ENCODE results near the gene COPE.

COPE gene

DNA sequence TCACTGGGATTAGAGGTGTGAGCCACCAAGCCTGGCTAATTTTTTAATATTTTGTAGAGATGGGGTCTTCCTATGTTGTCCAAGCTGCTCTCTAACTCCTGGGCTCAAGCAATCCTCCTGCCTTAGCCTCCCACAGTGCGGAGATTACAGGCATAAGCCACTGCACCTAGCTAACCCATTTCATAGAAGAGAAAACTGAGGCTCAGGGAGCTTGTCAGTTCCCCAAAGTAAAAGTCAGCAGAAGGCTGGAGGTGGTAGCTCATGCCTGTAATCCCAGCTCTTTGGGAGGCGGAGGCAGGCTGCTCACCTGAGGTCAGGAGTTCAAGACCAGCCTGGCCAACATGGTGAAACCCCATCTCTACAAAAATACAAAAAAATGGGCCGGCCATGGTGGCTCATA is 30.7 kb upstream of the COPE start:
- TF ChIP-seq, protein P1, sequence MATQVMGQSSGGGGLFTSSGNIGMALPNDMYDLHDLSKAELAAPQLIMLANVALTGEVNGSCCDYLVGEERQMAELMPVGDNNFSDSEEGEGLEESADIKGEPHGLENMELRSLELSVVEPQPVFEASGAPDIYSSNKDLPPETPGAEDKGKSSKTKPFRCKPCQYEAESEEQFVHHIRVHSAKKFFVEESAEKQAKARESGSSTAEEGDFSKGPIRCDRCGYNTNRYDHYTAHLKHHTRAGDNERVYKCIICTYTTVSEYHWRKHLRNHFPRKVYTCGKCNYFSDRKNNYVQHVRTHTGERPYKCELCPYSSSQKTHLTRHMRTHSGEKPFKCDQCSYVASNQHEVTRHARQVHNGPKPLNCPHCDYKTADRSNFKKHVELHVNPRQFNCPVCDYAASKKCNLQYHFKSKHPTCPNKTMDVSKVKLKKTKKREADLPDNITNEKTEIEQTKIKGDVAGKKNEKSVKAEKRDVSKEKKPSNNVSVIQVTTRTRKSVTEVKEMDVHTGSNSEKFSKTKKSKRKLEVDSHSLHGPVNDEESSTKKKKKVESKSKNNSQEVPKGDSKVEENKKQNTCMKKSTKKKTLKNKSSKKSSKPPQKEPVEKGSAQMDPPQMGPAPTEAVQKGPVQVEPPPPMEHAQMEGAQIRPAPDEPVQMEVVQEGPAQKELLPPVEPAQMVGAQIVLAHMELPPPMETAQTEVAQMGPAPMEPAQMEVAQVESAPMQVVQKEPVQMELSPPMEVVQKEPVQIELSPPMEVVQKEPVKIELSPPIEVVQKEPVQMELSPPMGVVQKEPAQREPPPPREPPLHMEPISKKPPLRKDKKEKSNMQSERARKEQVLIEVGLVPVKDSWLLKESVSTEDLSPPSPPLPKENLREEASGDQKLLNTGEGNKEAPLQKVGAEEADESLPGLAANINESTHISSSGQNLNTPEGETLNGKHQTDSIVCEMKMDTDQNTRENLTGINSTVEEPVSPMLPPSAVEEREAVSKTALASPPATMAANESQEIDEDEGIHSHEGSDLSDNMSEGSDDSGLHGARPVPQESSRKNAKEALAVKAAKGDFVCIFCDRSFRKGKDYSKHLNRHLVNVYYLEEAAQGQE (IDR thresholded peaks at IDR 0.05; ENCODE audit: insufficient read depth in 1 of 2, low read depth in 2 of 2, low read length in 2 of 2), result no peak
- TF ChIP-seq TAF1 (IDR thresholded peaks at IDR 0.05; ENCODE audit: borderline replicate concordance, insufficient read depth, low read length), result no peak
- no peak for TF ChIP-seq FOXP2 (optimal IDR thresholded peaks at IDR 0.05; ENCODE audit: borderline replicate concordance, extremely low read depth, extremely low read length, insufficient read depth)
- no peak for TF ChIP-seq SIN3A (IDR thresholded peaks at IDR 0.05; ENCODE audit: borderline replicate concordance, insufficient read depth, low read length)
- TF ChIP-seq POLR2AphosphoS5 (IDR thresholded peaks at IDR 0.05; ENCODE audit: low read depth, low read length), result no peak

DNA sequence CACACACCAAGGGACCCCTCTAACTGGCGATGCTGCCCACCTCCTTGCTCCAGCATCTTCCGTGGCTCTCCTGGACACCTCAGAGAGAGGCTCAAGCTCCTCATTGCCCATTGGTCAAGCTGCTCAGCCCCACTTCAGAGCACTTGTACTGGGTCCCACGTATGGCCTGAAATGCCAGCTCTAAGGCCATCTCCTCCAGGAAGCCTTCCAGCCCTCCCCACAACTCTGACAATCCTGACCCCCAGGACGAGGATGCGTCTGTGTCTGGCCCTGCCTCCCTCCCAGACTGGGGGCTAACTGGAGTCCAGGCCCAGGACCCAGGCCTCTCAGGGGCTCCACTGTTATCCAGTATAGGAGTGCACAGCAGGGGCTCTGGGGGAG is 29.8 kb upstream of the COPE start:
- TF ChIP-seq POLR2AphosphoS5 (IDR thresholded peaks at IDR 0.05; ENCODE audit: low read depth, low read length), result no peak
- no peak for TF ChIP-seq SIN3A (IDR thresholded peaks at IDR 0.05; ENCODE audit: borderline replicate concordance, insufficient read depth, low read length)
- TF ChIP-seq, protein P1 (IDR thresholded peaks at IDR 0.05; ENCODE audit: insufficient read depth in 1 of 2, low read depth in 2 of 2, low read length in 2 of 2), result no peak
- TF ChIP-seq FOXP2 (optimal IDR thresholded peaks at IDR 0.05; ENCODE audit: borderline replicate concordance, extremely low read depth, extremely low read length, insufficient read depth), result no peak
- TF ChIP-seq TAF1 (IDR thresholded peaks at IDR 0.05; ENCODE audit: borderline replicate concordance, insufficient read depth, low read length), result no peak

DNA sequence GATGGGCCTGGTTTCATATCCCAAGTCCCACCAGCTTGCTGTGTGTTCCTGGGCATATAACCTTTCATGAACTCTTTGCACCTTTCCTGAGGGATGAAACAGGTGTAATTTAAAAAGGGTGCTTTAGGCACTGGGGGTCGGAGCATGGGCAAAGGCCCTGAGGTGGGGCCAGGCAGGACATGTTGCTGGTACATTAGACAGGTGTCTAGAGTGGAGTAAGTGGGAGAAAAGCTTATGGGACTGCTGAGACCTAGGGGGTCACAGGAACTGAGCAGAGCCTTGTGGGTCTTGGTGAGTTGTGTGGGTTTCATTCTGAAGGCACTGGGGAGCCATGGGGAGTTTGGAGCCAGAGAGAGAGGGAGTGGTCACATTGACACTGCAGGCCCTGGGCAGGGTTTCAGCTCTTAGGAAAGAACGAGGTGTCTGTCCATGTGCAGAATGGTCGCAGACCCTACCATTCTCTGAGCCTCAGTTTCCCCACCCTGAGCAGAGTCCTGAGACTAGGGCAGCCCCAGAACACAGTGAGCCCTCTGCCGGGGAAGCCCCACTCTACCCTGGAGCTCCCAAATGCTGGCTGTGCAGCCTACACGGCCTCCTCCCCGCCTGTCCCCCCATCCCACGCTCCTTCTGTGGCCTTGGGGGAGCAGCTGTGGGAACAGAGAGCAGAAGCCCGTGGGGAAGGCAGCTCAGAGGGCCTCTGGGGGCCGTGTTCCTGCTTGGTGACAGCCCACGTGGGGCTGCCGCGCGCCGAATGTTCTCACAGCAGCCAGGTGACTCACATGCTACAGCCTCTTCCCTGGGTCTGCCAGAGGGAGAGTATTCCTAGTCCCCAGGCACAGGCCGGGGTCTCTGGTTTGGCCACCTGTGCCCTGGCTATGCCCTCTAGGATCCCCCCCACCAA is 29.1 kb upstream of the COPE start:
- TF ChIP-seq SIN3A (IDR thresholded peaks at IDR 0.05; ENCODE audit: borderline replicate concordance, insufficient read depth, low read length) (no peak), POLR2AphosphoS5 (IDR thresholded peaks at IDR 0.05; ENCODE audit: low read depth, low read length) (no peak)
- TF ChIP-seq, protein P1 (IDR thresholded peaks at IDR 0.05; ENCODE audit: insufficient read depth in 1 of 2, low read depth in 2 of 2, low read length in 2 of 2), result no peak

DNA sequence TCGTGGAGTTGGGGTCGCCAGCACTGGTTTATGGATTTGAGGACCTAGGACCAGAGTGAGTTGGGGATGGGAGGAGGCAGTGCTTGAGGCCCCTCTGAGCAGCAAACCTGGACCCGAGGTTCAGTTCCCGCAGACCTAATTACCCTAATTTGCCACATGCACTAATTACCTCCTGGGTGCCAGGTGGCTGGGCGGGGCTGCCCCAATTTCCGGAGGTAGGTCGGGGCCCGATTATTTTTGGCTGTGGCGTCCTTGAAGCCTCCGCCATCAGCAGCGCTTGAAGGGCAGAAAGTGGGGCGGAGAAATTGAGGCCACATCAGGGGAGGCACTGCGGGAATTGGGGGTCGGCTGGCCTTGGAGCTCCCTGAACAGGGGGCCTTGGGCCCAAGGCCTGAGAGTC is 27.7 kb upstream of the COPE start:
- TF ChIP-seq SIN3A (IDR thresholded peaks at IDR 0.05; ENCODE audit: borderline replicate concordance, insufficient read depth, low read length) (no peak), TAF1 (IDR thresholded peaks at IDR 0.05; ENCODE audit: borderline replicate concordance, insufficient read depth, low read length) (no peak), FOXP2 (optimal IDR thresholded peaks at IDR 0.05; ENCODE audit: borderline replicate concordance, extremely low read depth, extremely low read length, insufficient read depth) (no peak), POLR2AphosphoS5 (IDR thresholded peaks at IDR 0.05; ENCODE audit: low read depth, low read length) (no peak)
- TF ChIP-seq, protein P1 (IDR thresholded peaks at IDR 0.05; ENCODE audit: insufficient read depth in 1 of 2, low read depth in 2 of 2, low read length in 2 of 2), result no peak
